Upper lobe of left lung (tissue), 6 donors: ENCODE measurements around the gene FOXF2. TPM values are rescaled to one million over a fixed set of nuclear protein-coding genes. Genes with fewer than 3 reads are reported as not detected.

Experiments used
- ATAC-seq, 2 donors: fragments of 200-7000 bp; cut with Tn5 transposase; one replicate each; pipeline ENCODE4 v1.9.1; 2022; ENCODE audit warnings: mild to moderate bottlenecking in 2 of 2, moderate library complexity in 2 of 2; ENCODE audit not compliant: low FRiP score in 2 of 2
- DNase-seq, 2 donors: peaks; one replicate each; pipeline ENCODE4 v3.0.0-alpha.2; 2019 to 2020
- H3K27ac ChIP-seq, 4 donors: fragments of 200-600 bp; sonication (generic); one replicate each; pipeline ENCODE4 v1.5.1; 2016 to 2019
- H3K27me3 ChIP-seq, 4 donors: fragments of 200-600 bp; sonication (generic); one replicate each; pipeline ENCODE4 v1.5.1; 2017 to 2019
- H3K36me3 ChIP-seq, 4 donors: fragments of 200-600 bp; sonication (generic); one replicate each; pipeline ENCODE4 v1.5.1; 2016 to 2019
- H3K4me1 ChIP-seq, 4 donors: fragments of 200-600 bp; sonication (generic); one replicate each; pipeline ENCODE4 v1.5.1; 2018 to 2019
- H3K4me3 ChIP-seq, 4 donors: fragments of 200-600 bp; sonication (generic); one replicate each; pipeline ENCODE4 v1.5.1; 2017 to 2019; ENCODE audit warnings: mild to moderate bottlenecking in 2 of 4, moderate library complexity in 1 of 4
- H3K9me3 ChIP-seq, 4 donors: fragments of 200-600 bp; sonication (generic); one replicate each; pipeline ENCODE4 v1.5.1; 2018 to 2019
- EP300 ChIP-seq, 4 donors: sonication (generic); formaldehyde crosslinking; IDR thresholded peaks; one replicate each; pipeline ENCODE4 v1.5.1; 2017; ENCODE audit warnings: antibody characterized with exemption in 4 of 4, control low read depth in 2 of 4
- POLR2A ChIP-seq, 4 donors: fragments of 450-650 bp; IDR thresholded peaks; one replicate each; pipeline ENCODE4 v1.5.1; 2016 to 2017; ENCODE audit warnings: antibody characterized with exemption in 4 of 4, mild to moderate bottlenecking in 2 of 4
- POLR2AphosphoS5 ChIP-seq, 2 donors: sonication (generic); formaldehyde crosslinking; IDR thresholded peaks; one replicate each; pipeline ENCODE4 v1.5.1; 2017; ENCODE audit warnings: antibody characterized with exemption in 2 of 2
- WGBS, 2 donors: methylation state at CpG; one replicate each; pipeline ENCODE4 v1.1.5; 2017 to 2018; 5-methylcytosine and 5-hydroxymethylcytosine counted together
- total RNA-seq, 6 donors: library from RNA; depleted of rRNA in 4 of 6; stranded (reverse); fragments of >200 nt in 4 of 6; gene quantifications; one replicate each; pipeline versions ENCODE4 v1.1.0 to v1.2.1, GENCODE V29; 2016 to 2021
- TF ChIP-seq, protein P1 (sequence below), 6 experiments: fragments of 450-650 bp in 4 of 6; fragments of 200-600 bp in 2 of 6; sonication (generic) in 2 of 6; IDR thresholded peaks; one replicate each; pipeline ENCODE4 v1.5.1; 2016 to 2019; ENCODE audit warnings: antibody characterized with exemption in 6 of 6
- donor health status: DM: no; HTN: no; CAD: no; lungs with moderate emphysema.
- donor health status: DM: no; HTN: yes; CAD: no; lungs with severe emphysema.

FOXF2 gene
- total RNA-seq, 6 donors from 2014 or later: 5.5 to 17.7 (median 8.8) TPM

DNA sequence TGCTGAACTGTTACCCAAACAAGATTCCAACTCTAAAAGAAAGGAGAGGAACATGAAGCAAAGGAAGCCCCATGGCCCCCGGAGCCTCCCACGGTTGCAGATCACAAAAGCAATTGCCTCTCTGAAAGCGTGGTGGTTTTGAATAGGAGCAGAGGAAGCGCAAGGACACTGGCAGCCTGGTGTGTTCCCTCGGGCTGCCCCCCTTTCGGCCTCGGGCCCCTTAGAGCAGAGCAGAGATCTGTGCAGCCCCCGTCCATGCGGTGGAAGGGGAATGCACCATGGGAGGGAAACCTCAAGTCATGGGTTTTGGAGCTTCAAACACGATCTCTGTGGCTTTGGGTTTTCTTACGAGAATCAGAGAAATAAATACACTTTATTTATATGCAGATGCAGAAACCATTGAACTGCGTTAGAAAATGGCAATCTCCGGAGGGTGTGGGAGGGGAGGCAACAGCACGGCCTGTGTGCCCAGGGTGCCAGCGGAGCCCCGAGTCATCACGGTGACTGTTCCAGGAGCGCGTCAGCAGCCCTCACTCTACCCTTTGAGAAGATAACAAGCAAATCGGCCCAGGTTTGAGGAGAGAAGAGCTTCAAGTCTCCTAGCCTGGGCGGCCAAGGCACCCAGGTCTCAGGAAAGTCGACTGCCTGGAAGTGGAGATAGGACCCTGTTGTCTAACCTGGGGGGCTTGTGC, 20.5 kb downstream of the FOXF2 start:
- no peak for ATAC-seq
- Histone ChIP-seq H3K9me3 (no peaks in the 10 kb centered on the region), H3K27me3 (no peaks in the 10 kb centered on the region), H3K4me1 (peaks cover 0 to 5% (median 0%) of the 10 kb centered on the region in 4 donors), H3K27ac (no peak overlapping the region), H3K36me3 (no peaks in the 10 kb centered on the region), H3K4me3 (no peak overlapping the region)
- 65 to 68% methylated on average over 21 to 22 of the region's 22 CpGs for WGBS, 2 donors
- DNase-seq: no peak
- no peak for TF ChIP-seq POLR2AphosphoS5 (IDR thresholded peaks at IDR 0.05)
- TF ChIP-seq EP300 (IDR thresholded peaks at IDR 0.05): no peak
- TF ChIP-seq, protein P1, sequence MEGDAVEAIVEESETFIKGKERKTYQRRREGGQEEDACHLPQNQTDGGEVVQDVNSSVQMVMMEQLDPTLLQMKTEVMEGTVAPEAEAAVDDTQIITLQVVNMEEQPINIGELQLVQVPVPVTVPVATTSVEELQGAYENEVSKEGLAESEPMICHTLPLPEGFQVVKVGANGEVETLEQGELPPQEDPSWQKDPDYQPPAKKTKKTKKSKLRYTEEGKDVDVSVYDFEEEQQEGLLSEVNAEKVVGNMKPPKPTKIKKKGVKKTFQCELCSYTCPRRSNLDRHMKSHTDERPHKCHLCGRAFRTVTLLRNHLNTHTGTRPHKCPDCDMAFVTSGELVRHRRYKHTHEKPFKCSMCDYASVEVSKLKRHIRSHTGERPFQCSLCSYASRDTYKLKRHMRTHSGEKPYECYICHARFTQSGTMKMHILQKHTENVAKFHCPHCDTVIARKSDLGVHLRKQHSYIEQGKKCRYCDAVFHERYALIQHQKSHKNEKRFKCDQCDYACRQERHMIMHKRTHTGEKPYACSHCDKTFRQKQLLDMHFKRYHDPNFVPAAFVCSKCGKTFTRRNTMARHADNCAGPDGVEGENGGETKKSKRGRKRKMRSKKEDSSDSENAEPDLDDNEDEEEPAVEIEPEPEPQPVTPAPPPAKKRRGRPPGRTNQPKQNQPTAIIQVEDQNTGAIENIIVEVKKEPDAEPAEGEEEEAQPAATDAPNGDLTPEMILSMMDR (IDR thresholded peaks at IDR 0.05): no peak
- TF ChIP-seq POLR2A (IDR thresholded peaks at IDR 0.05): no peak

DNA sequence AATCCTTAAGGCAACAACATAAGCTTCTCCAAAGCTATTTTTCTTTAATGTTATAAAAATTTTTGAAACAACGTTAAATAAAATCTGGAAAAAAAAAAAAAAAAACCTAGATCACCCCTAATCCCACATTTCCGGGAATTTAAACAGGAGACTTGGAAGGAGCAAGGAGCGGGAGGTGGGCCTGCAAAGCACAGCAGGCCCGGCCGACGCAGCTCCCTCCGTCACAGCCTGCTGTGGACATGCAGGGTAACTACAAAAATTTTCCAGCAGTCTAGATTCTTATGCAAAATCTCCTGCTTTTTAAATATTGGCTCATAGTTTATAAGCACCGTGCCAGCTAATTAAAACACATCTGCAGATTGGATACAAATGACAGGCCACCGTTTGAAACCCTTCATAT, 23.5 kb downstream of the FOXF2 start:
- Histone ChIP-seq H3K36me3 (no peaks in the 10 kb centered on the region), H3K9me3 (no peaks in the 10 kb centered on the region), H3K27ac (no peak overlapping the region), H3K4me3 (no peak overlapping the region), H3K4me1 (no peaks in the 10 kb centered on the region), H3K27me3 (no peaks in the 10 kb centered on the region)
- 78 to 82% methylated on average over 9 of the region's 9 CpGs for WGBS, 2 donors
- TF ChIP-seq, protein P1 (IDR thresholded peaks at IDR 0.05): no peak
- TF ChIP-seq POLR2AphosphoS5 (IDR thresholded peaks at IDR 0.05) (no peak), EP300 (IDR thresholded peaks at IDR 0.05) (no peak), POLR2A (IDR thresholded peaks at IDR 0.05) (no peak)
- no peak for ATAC-seq
- DNase-seq: no peak

DNA sequence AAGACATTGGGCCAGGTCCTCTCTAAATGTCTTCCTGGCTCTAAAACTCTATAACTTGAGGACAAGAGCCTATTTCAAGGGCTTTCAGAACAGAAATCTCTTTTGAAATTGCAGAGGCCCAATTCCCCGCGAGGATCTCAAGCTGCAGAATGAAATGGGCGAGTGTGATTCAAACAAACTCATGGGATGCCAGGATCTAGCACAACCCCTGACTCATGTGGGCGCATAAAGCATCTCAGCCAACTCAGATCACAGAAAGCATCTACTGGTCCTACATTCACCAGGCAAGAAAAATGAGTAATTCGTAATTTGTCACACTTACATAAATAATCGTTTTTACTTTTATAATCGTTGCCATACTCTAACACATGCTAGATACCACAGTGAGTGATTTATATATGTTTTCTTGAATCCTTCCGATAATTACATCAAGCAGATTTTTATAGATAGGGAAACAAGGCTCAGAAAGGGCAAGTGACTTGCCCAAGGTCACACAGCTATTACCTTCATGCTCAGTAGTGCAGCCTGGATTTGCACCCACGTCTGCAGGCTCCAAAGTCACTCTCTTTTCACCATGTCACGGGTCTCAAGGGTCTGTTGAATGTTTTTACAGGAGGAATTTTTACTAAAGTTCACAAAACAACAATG, 26.2 kb downstream of the FOXF2 start:
- no peak for DNase-seq
- Histone ChIP-seq H3K4me3 (no peak overlapping the region), H3K27ac (no peak overlapping the region), H3K27me3 (no peaks in the 10 kb centered on the region), H3K4me1 (peaks cover 0 to 6% (median 0%) of the 10 kb centered on the region in 4 donors), H3K36me3 (no peaks in the 10 kb centered on the region), H3K9me3 (no peaks in the 10 kb centered on the region)
- TF ChIP-seq, protein P1 (IDR thresholded peaks at IDR 0.05): no peak
- no peak for TF ChIP-seq EP300 (IDR thresholded peaks at IDR 0.05)
- no peak for TF ChIP-seq POLR2A (IDR thresholded peaks at IDR 0.05)
- no peak for TF ChIP-seq POLR2AphosphoS5 (IDR thresholded peaks at IDR 0.05)
- 84 to 85% methylated on average over 10 of the region's 10 CpGs for whole genome bisulfite sequencing, 2 donors
- ATAC-seq: no peak

DNA sequence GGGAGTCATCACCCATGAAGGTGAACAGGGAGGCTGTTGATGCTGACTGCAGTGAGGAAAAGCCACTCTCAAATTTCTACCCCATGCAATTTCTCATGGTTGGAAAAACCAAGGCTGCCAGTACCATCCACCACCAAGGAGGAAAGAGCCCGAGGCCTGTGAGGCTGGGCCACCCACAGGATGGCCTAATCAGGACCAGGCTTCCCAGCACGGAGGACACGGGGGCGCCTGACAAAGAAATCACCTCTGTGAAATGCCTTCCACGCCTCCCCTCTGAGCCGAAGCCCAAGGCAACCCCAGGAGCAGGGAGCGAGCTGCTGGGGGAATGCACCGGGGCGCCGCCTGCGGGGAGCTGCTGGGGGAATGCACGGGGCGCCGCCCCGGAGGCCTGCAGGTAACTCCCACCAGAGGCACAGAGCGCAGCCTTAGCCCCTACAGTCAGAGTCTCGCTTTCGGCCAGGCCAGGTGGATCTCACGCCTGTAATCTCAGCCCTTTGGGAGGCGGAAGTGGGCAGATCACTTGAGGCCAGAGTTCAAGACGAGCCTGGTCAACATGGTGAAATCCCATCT, 26.9 kb downstream of the FOXF2 start:
- Histone ChIP-seq H3K9me3 (no peaks in the 10 kb centered on the region), H3K27ac (no peak overlapping the region), H3K36me3 (no peaks in the 10 kb centered on the region), H3K27me3 (no peaks in the 10 kb centered on the region), H3K4me1 (peaks cover 0 to 6% (median 0%) of the 10 kb centered on the region in 4 donors), H3K4me3 (no peak overlapping the region)
- 77 to 90% methylated on average over 3 to 21 of the region's 21 CpGs for WGBS, 2 donors
- no peak for DNase-seq
- no peak for TF ChIP-seq POLR2AphosphoS5 (IDR thresholded peaks at IDR 0.05)
- TF ChIP-seq POLR2A (IDR thresholded peaks at IDR 0.05): no peak
- TF ChIP-seq EP300 (IDR thresholded peaks at IDR 0.05): no peak
- TF ChIP-seq, protein P1 (IDR thresholded peaks at IDR 0.05): no peak
- ATAC-seq: no peak
